Measurements from ENCODE around the gene SP4. TPM values are rescaled to one million over a fixed set of nuclear protein-coding genes. Genes with fewer than 3 reads are reported as not detected.

SP4 gene
- total RNA-seq, 6 donors from 2014 or later = 2.4 to 19.3 (median 9.5) TPM

- DNase-seq (no peak), ATAC-seq (ENCODE audit: low FRiP score in 2 of 2) (no peak)
- Histone ChIP-seq H3K36me3 (no peaks in the 10 kb centered on the region), H3K4me1 (peaks cover 0 to 4% (median 0%) of the 10 kb centered on the region in 4 donors), H3K4me3 (no peak overlapping the region), H3K9me3 (peaks cover 0 to 12% (median 4%) of the 10 kb centered on the region in 4 donors), H3K27ac (no peak overlapping the region), H3K27me3 (no peaks in the 10 kb centered on the region)
- TF ChIP-seq EP300 (IDR thresholded peaks at IDR 0.05) (no peak), POLR2AphosphoS5 (IDR thresholded peaks at IDR 0.05) (no peak), POLR2A (IDR thresholded peaks at IDR 0.05) (no peak), CTCF (IDR thresholded peaks at IDR 0.05) (no peak)
Observed at GRCh38 chr7:21450076-21450475, 22.2 kb downstream of the SP4 start.

- WGBS, 2 donors = 51 to 77% methylated on average over 5 of the region's 5 CpGs
- Histone ChIP-seq H3K36me3 (peaks cover 0 to 3% (median under 1%) of the 10 kb centered on the region in 4 donors), H3K27me3 (no peaks in the 10 kb centered on the region), H3K4me1 (peaks cover 0 to 4% (median 0%) of the 10 kb centered on the region in 4 donors), H3K4me3 (no peak overlapping the region), H3K27ac (no peak overlapping the region), H3K9me3 (peaks cover 0 to 12% (median 4%) of the 10 kb centered on the region in 4 donors)
- no peak for DNase-seq
- TF ChIP-seq EP300 (IDR thresholded peaks at IDR 0.05) (no peak), POLR2AphosphoS5 (IDR thresholded peaks at IDR 0.05) (no peak), POLR2A (IDR thresholded peaks at IDR 0.05) (no peak), CTCF (IDR thresholded peaks at IDR 0.05) (no peak)
- ATAC-seq (ENCODE audit: low FRiP score in 2 of 2) = no peak
Observed at GRCh38 chr7:21450941-21451340, 23.1 kb downstream of the SP4 start.

- peaks cover 0 to 8% (median 2%) of the 10 kb centered on the region in 4 donors for H3K36me3 ChIP-seq
- no peak overlapping the region for H3K27ac ChIP-seq
- no peak for ATAC-seq (ENCODE audit: low FRiP score in 2 of 2)
- TF ChIP-seq POLR2AphosphoS5 (IDR thresholded peaks at IDR 0.05) = no peak
- no peak for TF ChIP-seq EP300 (IDR thresholded peaks at IDR 0.05)
- no peak for TF ChIP-seq CTCF (IDR thresholded peaks at IDR 0.05)
- TF ChIP-seq POLR2A (IDR thresholded peaks at IDR 0.05) = no peak
- no peak overlapping the region for H3K4me3 ChIP-seq
- H3K4me1 ChIP-seq = peaks cover 0 to 4% (median 2%) of the 10 kb centered on the region in 4 donors
- peaks cover 0 to 12% (median 4%) of the 10 kb centered on the region in 4 donors for H3K9me3 ChIP-seq
- no peak for DNase-seq
- no peaks in the 10 kb centered on the region for H3K27me3 ChIP-seq
Observed at GRCh38 chr7:21454182-21454581, 26.3 kb downstream of the SP4 start.

- ATAC-seq (ENCODE audit: low FRiP score in 2 of 2) (no peak), DNase-seq (no peak)
- WGBS, 2 donors = 63 to 67% methylated on average over 1 of the region's 1 CpG
- no peak overlapping the region for H3K27ac ChIP-seq
- TF ChIP-seq CTCF (IDR thresholded peaks at IDR 0.05) (no peak), POLR2AphosphoS5 (IDR thresholded peaks at IDR 0.05) (no peak), EP300 (IDR thresholded peaks at IDR 0.05) (no peak), POLR2A (IDR thresholded peaks at IDR 0.05) (no peak)
- H3K36me3 ChIP-seq = peaks cover 0 to 8% (median 2%) of the 10 kb centered on the region in 4 donors
- H3K4me1 ChIP-seq = peaks cover 0 to 4% (median 2%) of the 10 kb centered on the region in 4 donors
- H3K9me3 ChIP-seq = peaks cover 0 to 12% (median 4%) of the 10 kb centered on the region in 4 donors
- H3K27me3 ChIP-seq = no peaks in the 10 kb centered on the region
- no peak overlapping the region for H3K4me3 ChIP-seq
Observed at GRCh38 chr7:21454906-21455305, 27.0 kb downstream of the SP4 start.

GRCh38 chr7:21461282-21461681, 33.4 kb downstream of the SP4 start:
- Histone ChIP-seq H3K4me3 (no peak overlapping the region), H3K36me3 (peaks cover 0 to 2% (median under 1%) of the 10 kb centered on the region in 4 donors), H3K4me1 (peaks cover 0 to 4% (median 0%) of the 10 kb centered on the region in 4 donors), H3K27me3 (no peaks in the 10 kb centered on the region), H3K9me3 (no peaks in the 10 kb centered on the region), H3K27ac (no peak overlapping the region)
- ATAC-seq (ENCODE audit: low FRiP score in 2 of 2) (no peak), DNase-seq (peak in 1 of 2 donors; percentile 68)
- TF ChIP-seq POLR2AphosphoS5 (IDR thresholded peaks at IDR 0.05) (no peak), CTCF (IDR thresholded peaks at IDR 0.05) (no peak), EP300 (IDR thresholded peaks at IDR 0.05) (no peak), POLR2A (IDR thresholded peaks at IDR 0.05) (no peak)
- WGBS, 2 donors = 95 to 97% methylated on average over 15 to 20 of the region's 26 CpGs
